Endothelial cell of umbilical vein (primary cell): ENCODE measurements around the gene ABCA10.

Experiments
- CTCF ChIP-seq, 2 donors: IDR thresholded peaks; 1 replicate in 1 of 2; 2 replicates in 1 of 2; pipeline ENCODE4 v1.5.1; 2011; ENCODE audit warnings: low read length in 2 of 2, mild to moderate bottlenecking in 2 of 2, moderate library complexity in 2 of 2, control low read depth in 1 of 2, inconsistent platforms in 1 of 2, low read depth in 1 of 2; ENCODE audit not compliant: insufficient read depth in 1 of 2; ENCODE audit errors: extremely low read depth in 1 of 2
- GATA2 ChIP-seq: IDR thresholded peaks from 2 replicates; pipeline ENCODE4 v1.7.0; 2011; ENCODE audit warnings: low read depth, mild to moderate bottlenecking, moderate library complexity, mixed read lengths, low read length; ENCODE audit not compliant: insufficient read length, insufficient read depth

- TF ChIP-seq CTCF (IDR thresholded peaks at IDR 0.05; ENCODE audit: extremely low read depth in 1 of 2, insufficient read depth in 1 of 2, low read depth in 1 of 2, low read length in 2 of 2) (no peak), GATA2 (no peak)
Measured at GRCh38 chr17:69117855-69118784, 110.5 kb downstream of the ABCA10 start.
